ENCODE results near the gene TSPEAR.

TSPEAR gene

DNA sequence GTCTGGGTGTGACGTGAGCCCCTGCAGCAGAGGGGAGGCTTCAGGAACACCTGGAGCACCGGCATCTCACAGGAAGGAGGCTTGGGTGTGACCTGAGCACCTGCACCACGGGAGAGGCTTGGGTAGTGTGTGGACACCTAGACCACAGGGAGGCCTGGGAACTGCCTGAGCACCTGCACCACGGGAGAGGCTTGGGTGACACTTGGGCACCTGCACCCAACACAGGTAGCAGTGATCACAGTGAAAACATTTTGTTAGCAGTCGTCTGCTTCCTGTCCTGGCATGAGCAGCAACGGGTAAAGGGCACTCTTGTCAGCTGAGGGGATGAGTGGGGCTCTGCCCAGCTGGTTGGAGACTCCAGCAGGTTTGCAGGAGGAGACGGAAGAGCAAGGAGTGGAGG lies 233.7 kb downstream of the TSPEAR start:
- Histone ChIP-seq H3K9me3 (no peaks in the 10 kb centered on the region), H3K4me1 (no peaks in the 10 kb centered on the region), H3K27ac (no peak overlapping the region), H3K27me3 (peaks cover 0 to 4% of the 10 kb centered on the region in 2 donors), H3K4me3 (no peak overlapping the region), H3K36me3 (no peaks in the 10 kb centered on the region)
- DNase-seq = peak in 1 of 2 donors; percentile 38
- TF ChIP-seq, protein P1, sequence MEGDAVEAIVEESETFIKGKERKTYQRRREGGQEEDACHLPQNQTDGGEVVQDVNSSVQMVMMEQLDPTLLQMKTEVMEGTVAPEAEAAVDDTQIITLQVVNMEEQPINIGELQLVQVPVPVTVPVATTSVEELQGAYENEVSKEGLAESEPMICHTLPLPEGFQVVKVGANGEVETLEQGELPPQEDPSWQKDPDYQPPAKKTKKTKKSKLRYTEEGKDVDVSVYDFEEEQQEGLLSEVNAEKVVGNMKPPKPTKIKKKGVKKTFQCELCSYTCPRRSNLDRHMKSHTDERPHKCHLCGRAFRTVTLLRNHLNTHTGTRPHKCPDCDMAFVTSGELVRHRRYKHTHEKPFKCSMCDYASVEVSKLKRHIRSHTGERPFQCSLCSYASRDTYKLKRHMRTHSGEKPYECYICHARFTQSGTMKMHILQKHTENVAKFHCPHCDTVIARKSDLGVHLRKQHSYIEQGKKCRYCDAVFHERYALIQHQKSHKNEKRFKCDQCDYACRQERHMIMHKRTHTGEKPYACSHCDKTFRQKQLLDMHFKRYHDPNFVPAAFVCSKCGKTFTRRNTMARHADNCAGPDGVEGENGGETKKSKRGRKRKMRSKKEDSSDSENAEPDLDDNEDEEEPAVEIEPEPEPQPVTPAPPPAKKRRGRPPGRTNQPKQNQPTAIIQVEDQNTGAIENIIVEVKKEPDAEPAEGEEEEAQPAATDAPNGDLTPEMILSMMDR (IDR thresholded peaks at IDR 0.05) = no peak
- intact Hi-C loops (cut with DNase I; ENCODE audit: low total_unique reads) = no loop called here

DNA sequence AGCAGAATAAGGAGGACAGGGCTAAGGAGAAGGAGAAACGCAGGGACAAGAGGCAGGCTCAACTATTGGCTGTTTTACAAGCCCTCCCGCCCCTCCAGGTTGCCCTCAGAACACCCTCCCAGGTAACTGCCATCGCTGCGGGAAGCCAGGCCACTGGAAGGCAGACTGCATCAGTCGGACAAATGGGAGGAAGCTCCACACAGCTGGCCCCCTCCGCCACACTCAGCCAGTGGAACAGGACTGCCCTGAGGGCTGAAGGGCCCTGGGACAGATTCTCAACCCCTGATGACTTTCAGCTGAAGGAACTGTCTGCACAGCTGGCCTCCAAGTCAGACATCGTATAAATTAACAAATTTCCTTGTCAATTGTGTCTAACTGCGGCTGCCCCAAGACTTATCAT lies 234.2 kb downstream of the TSPEAR start:
- TF ChIP-seq, protein P1 (IDR thresholded peaks at IDR 0.05) = no peak
- no peak overlapping the region for H3K4me3 ChIP-seq
- H3K27me3 ChIP-seq = peaks cover 0 to 4% of the 10 kb centered on the region in 2 donors
- intact Hi-C loops (cut with DNase I; ENCODE audit: low total_unique reads) = no loop called here
- H3K27ac ChIP-seq = no peak overlapping the region
- no peaks in the 10 kb centered on the region for H3K36me3 ChIP-seq
- DNase-seq = peak in 1 of 2 donors; percentile 39
- no peaks in the 10 kb centered on the region for H3K4me1 ChIP-seq
- H3K9me3 ChIP-seq = no peaks in the 10 kb centered on the region

DNA sequence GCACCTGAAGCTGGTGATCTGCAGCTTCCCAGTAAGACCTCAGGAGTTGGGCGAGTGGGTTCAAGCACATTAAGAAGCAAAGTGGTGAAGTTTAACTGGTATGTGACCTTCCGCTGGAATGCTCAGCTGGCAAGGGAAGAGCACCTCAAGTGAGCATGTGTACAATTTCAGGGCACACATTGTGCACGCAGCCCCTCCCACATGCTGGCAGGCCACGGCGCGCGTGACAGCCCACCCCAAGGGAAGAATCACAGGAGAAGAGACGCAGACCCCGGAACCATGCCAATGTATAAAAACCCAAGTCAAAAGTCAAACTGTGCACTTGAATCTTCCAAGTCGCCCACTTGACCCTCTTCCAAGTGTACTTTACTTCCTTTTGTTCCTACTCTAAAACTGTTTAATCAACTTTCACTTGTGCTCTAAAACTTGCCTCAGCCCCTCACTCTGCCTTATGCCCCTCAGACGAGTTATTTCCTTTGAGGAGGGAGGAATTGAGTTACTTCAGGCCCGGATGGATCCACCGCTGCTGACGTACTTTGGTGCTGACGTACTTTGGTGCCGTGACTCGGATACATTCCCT lies 236.0 kb downstream of the TSPEAR start:
- TF ChIP-seq, protein P1 (IDR thresholded peaks at IDR 0.05) = no peak
- no peaks in the 10 kb centered on the region for H3K36me3 ChIP-seq
- no peak overlapping the region for H3K4me3 ChIP-seq
- H3K27me3 ChIP-seq = peaks cover 0 to 2% of the 10 kb centered on the region in 2 donors
- DNase-seq = peak in 1 of 2 donors; percentile 32
- intact Hi-C loops (cut with DNase I; ENCODE audit: low total_unique reads) = no loop called here
- no peaks in the 10 kb centered on the region for H3K9me3 ChIP-seq
- no peak overlapping the region for H3K27ac ChIP-seq
- H3K4me1 ChIP-seq = no peaks in the 10 kb centered on the region

DNA sequence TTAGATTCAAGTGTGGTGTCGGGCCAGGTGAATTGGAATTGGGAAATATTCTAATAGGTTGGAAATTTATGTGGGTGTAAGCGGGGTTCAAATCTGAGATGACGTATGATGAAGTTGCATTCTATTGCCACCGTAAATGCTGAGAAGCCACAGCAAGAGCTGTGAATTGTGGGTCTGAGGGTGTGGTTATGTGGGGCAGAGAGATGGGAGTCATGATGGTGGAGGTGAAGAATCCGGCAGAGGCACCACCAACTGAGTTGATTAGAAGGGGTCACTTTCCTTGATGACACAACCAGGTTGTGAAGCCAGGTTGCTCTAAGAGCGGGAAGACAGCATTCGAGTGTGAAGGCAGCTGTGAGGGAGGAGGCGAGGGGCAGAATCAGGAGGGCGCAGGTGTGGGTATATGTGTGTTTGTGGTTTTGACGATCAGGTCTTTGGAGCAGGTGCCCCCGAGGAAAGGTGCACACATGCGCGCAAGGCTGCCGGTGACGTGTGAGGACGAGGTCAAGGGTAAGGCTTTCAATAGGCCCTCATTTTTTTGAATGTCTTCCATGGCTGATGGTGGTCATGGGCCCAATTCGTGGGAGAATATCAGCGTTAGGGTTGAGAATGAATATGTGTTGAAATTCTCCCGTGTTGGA lies 237.3 kb downstream of the TSPEAR start:
- TF ChIP-seq, protein P1 (IDR thresholded peaks at IDR 0.05) = no peak
- H3K9me3 ChIP-seq = no peaks in the 10 kb centered on the region

DNA sequence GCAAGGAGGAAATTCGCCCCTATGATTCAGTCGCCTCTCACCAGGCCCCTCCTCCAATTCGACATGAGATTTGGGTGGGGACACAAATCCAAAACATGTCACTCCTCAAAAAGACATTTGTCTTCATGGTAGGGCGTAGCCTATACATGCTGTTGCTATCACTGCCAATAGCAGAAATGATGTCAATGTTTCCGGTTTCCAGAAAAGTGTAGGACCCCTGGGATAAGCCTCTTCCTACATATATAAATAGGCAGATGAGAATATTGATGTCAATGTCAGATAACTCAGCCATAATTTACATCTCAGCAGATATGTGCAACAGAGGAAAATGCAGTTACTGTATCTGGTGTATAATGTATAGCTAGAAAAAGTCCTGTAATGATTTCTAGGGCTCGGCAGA lies 239.4 kb downstream of the TSPEAR start:
- H3K27ac ChIP-seq = no peak overlapping the region
- intact Hi-C loops (cut with DNase I; ENCODE audit: low total_unique reads) = no loop called here
- no peak for DNase-seq
- H3K27me3 ChIP-seq = no peaks in the 10 kb centered on the region
- no peaks in the 10 kb centered on the region for H3K9me3 ChIP-seq
- TF ChIP-seq, protein P1 (IDR thresholded peaks at IDR 0.05) = no peak
- no peak overlapping the region for H3K4me3 ChIP-seq
- H3K4me1 ChIP-seq = no peaks in the 10 kb centered on the region
- H3K36me3 ChIP-seq = no peaks in the 10 kb centered on the region

More for the DNA sequence above, 237.3 kb downstream of the TSPEAR start:
- Histone ChIP-seq H3K4me3 (no peak overlapping the region), H3K27ac (no peak overlapping the region), H3K4me1 (no peaks in the 10 kb centered on the region), H3K27me3 (no peaks in the 10 kb centered on the region), H3K36me3 (no peaks in the 10 kb centered on the region)
- peak in 1 of 2 donors; percentile 53 for DNase-seq
- intact Hi-C loops (cut with DNase I; ENCODE audit: low total_unique reads) = no loop called here

All from tibial artery (tissue), 4 donors.